HEK293 (cell line): ENCODE data around the gene TRIM62.

Experiments
- GLI4 ChIP-seq: fragments of 450-650 bp; formaldehyde crosslinking; IDR thresholded peaks from 2 replicates; pipeline ENCODE4 v1.5.1; 2016; ENCODE audit warnings: missing biosample characterization, missing genetic modification characterization
- GLIS2 ChIP-seq: fragments of 450-650 bp; formaldehyde crosslinking; IDR thresholded peaks from 2 replicates; pipeline ENCODE4 v1.5.1; 2016; ENCODE audit warnings: missing biosample characterization, missing genetic modification characterization
- HOXA7 ChIP-seq: sonication (generic); formaldehyde crosslinking; IDR thresholded peaks from 2 replicates; pipeline ENCODE4 v1.8.1; 2022; ENCODE audit warnings: missing genetic modification reagents, borderline replicate concordance
- REST ChIP-seq: fragments of 450-650 bp; formaldehyde crosslinking; IDR thresholded peaks from 2 replicates; pipeline ENCODE4 v1.5.1; 2016; ENCODE audit warnings: missing biosample characterization, missing genetic modification characterization
- TSHZ1 ChIP-seq: fragments of 450-650 bp; formaldehyde crosslinking; IDR thresholded peaks from 2 replicates; pipeline ENCODE4 v1.5.1; 2016; ENCODE audit warnings: missing biosample characterization, missing genetic modification characterization, borderline replicate concordance
- ZBTB1 ChIP-seq: fragments of 450-650 bp; formaldehyde crosslinking; IDR thresholded peaks from 2 replicates; pipeline ENCODE4 v1.5.1; 2016; ENCODE audit warnings: missing biosample characterization, missing genetic modification characterization
- ZBTB17 ChIP-seq: fragments of 450-650 bp; formaldehyde crosslinking; IDR thresholded peaks from 2 replicates; pipeline ENCODE4 v1.5.1; 2016; ENCODE audit warnings: missing biosample characterization, missing genetic modification characterization
- ZNF121 ChIP-seq: fragments of 450-650 bp; formaldehyde crosslinking; IDR thresholded peaks from 2 replicates; pipeline ENCODE4 v1.5.1; 2016; ENCODE audit warnings: missing biosample characterization, missing genetic modification characterization
- ZNF138 ChIP-seq: fragments of 450-650 bp; formaldehyde crosslinking; IDR thresholded peaks from 2 replicates; pipeline ENCODE4 v1.5.1; 2016; ENCODE audit warnings: missing biosample characterization, missing genetic modification characterization, borderline replicate concordance
- ZNF146 ChIP-seq: fragments of 450-650 bp; formaldehyde crosslinking; IDR thresholded peaks from 2 replicates; pipeline ENCODE4 v1.5.1; 2016; ENCODE audit warnings: missing biosample characterization, missing genetic modification characterization
- ZNF175 ChIP-seq: fragments of 450-650 bp; formaldehyde crosslinking; IDR thresholded peaks from 2 replicates; pipeline ENCODE4 v1.5.1; 2016; ENCODE audit warnings: missing biosample characterization, missing genetic modification characterization
- ZNF23 ChIP-seq: fragments of 450-650 bp; formaldehyde crosslinking; IDR thresholded peaks from 2 replicates; pipeline ENCODE4 v1.5.1; 2016; ENCODE audit warnings: missing biosample characterization, missing genetic modification characterization, borderline replicate concordance
- ZNF341 ChIP-seq: fragments of 450-650 bp; formaldehyde crosslinking; IDR thresholded peaks from 2 replicates; pipeline ENCODE4; 2016; ENCODE audit warnings: low read depth, missing biosample characterization, missing genetic modification characterization
- ZNF350 ChIP-seq: fragments of 450-650 bp; formaldehyde crosslinking; IDR thresholded peaks from 2 replicates; pipeline ENCODE4 v1.5.0; 2017; ENCODE audit warnings: missing biosample characterization, mild to moderate bottlenecking, missing genetic modification characterization
- ZNF404 ChIP-seq: fragments of 450-650 bp; formaldehyde crosslinking; IDR thresholded peaks from 2 replicates; pipeline ENCODE4 v1.5.1; 2017; ENCODE audit warnings: missing biosample characterization, missing genetic modification characterization
- ZNF596 ChIP-seq: fragments of 450-650 bp; IDR thresholded peaks from 2 replicates; pipeline ENCODE4 v1.5.0; 2018; ENCODE audit warnings: missing biosample characterization, mild to moderate bottlenecking, missing genetic modification characterization, moderate library complexity
- ZNF621 ChIP-seq: fragments of 450-650 bp; formaldehyde crosslinking; IDR thresholded peaks from 2 replicates; pipeline ENCODE4 v1.5.1; 2017; ENCODE audit warnings: missing biosample characterization, missing genetic modification characterization
- ZNF660 ChIP-seq: fragments of 450-650 bp; IDR thresholded peaks from 2 replicates; pipeline ENCODE4 v1.5.1; 2018; ENCODE audit warnings: missing biosample characterization, mild to moderate bottlenecking, missing genetic modification characterization
- ZNF664 ChIP-seq: fragments of 450-650 bp; formaldehyde crosslinking; IDR thresholded peaks from 2 replicates; pipeline ENCODE4 v1.5.1; 2016; ENCODE audit warnings: missing biosample characterization, missing genetic modification characterization
- ZNF837 ChIP-seq: fragments of 450-650 bp; formaldehyde crosslinking; IDR thresholded peaks from 2 replicates; pipeline ENCODE4 v1.5.1; 2016; ENCODE audit warnings: missing biosample characterization, missing genetic modification characterization
- ZSCAN23 ChIP-seq: fragments of 450-650 bp; formaldehyde crosslinking; IDR thresholded peaks from 2 replicates; pipeline ENCODE4 v1.5.1; 2016; ENCODE audit warnings: missing biosample characterization, missing genetic modification characterization
- TF ChIP-seq, protein P1 (sequence below): fragments of 450-650 bp; formaldehyde crosslinking; IDR thresholded peaks from 2 replicates; pipeline ENCODE4 v1.5.1; 2016; ENCODE audit warnings: missing biosample characterization, missing genetic modification characterization
- TF ChIP-seq, protein P2 (sequence below): fragments of 450-650 bp; formaldehyde crosslinking; IDR thresholded peaks from 2 replicates; pipeline ENCODE4 v1.5.1; 2016; ENCODE audit warnings: missing biosample characterization, missing genetic modification characterization
- TF ChIP-seq, protein P3 (sequence below): fragments of 450-650 bp; formaldehyde crosslinking; IDR thresholded peaks from 2 replicates; pipeline ENCODE4 v1.5.1; 2016; ENCODE audit warnings: missing biosample characterization, missing genetic modification characterization
- TF ChIP-seq, protein P4 (sequence below): fragments of 450-650 bp; formaldehyde crosslinking; IDR thresholded peaks from 2 replicates; pipeline ENCODE4 v1.5.0; 2017; ENCODE audit warnings: missing biosample characterization, missing genetic modification characterization, borderline replicate concordance

Gene TRIM62

GRCh38 chr1:33127001-33127823 lies 54.6 kb downstream of the TRIM62 start (continued):
- TF ChIP-seq, protein P1, sequence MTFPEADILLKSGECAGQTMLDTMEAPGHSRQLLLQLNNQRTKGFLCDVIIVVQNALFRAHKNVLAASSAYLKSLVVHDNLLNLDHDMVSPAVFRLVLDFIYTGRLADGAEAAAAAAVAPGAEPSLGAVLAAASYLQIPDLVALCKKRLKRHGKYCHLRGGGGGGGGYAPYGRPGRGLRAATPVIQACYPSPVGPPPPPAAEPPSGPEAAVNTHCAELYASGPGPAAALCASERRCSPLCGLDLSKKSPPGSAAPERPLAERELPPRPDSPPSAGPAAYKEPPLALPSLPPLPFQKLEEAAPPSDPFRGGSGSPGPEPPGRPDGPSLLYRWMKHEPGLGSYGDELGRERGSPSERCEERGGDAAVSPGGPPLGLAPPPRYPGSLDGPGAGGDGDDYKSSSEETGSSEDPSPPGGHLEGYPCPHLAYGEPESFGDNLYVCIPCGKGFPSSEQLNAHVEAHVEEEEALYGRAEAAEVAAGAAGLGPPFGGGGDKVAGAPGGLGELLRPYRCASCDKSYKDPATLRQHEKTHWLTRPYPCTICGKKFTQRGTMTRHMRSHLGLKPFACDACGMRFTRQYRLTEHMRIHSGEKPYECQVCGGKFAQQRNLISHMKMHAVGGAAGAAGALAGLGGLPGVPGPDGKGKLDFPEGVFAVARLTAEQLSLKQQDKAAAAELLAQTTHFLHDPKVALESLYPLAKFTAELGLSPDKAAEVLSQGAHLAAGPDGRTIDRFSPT (tag by site-specific recombination), result no peak
- TF ChIP-seq ZNF146 (peak; percentile 13; the same call in 1 of the 2 replicates), ZBTB17 (peak; percentile 88), HOXA7 (CRISPR knock-in tag) (no peak), ZNF350 (peak; percentile 30; the same call in 1 of the 2 replicates), ZNF596 (no peak), ZNF138 (tag by site-specific recombination) (no peak), GLIS2 (tag by site-specific recombination) (no peak), ZNF664 (peak; percentile 72; the same call in 1 of the 2 replicates), ZSCAN23 (no peak), ZNF404 (no peak), ZNF23 (tag by site-specific recombination) (no peak), ZNF837 (tag by site-specific recombination) (no peak), ZBTB1 (no peak), TSHZ1 (tag by site-specific recombination) (0 out of 2 replicates have a peak, but pooled peaks have one; percentile 14), ZNF621 (tag by site-specific recombination) (no peak), ZNF341 (tag by site-specific recombination) (no peak), ZNF175 (tag by site-specific recombination) (no peak), ZNF121 (tag by site-specific recombination) (no peak), REST (tag by site-specific recombination) (no peak), ZNF660 (tag by site-specific recombination) (peak; percentile 73), GLI4 (tag by site-specific recombination) (no peak)
- TF ChIP-seq, protein P2, sequence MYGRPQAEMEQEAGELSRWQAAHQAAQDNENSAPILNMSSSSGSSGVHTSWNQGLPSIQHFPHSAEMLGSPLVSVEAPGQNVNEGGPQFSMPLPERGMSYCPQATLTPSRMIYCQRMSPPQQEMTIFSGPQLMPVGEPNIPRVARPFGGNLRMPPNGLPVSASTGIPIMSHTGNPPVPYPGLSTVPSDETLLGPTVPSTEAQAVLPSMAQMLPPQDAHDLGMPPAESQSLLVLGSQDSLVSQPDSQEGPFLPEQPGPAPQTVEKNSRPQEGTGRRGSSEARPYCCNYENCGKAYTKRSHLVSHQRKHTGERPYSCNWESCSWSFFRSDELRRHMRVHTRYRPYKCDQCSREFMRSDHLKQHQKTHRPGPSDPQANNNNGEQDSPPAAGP, result peak; percentile 64; the same call in 1 of the 2 replicates
- TF ChIP-seq, protein P3, sequence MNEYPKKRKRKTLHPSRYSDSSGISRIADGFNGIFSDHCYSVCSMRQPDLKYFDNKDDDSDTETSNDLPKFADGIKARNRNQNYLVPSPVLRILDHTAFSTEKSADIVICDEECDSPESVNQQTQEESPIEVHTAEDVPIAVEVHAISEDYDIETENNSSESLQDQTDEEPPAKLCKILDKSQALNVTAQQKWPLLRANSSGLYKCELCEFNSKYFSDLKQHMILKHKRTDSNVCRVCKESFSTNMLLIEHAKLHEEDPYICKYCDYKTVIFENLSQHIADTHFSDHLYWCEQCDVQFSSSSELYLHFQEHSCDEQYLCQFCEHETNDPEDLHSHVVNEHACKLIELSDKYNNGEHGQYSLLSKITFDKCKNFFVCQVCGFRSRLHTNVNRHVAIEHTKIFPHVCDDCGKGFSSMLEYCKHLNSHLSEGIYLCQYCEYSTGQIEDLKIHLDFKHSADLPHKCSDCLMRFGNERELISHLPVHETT (tag by site-specific recombination), result peak; percentile 92
- TF ChIP-seq, protein P4, sequence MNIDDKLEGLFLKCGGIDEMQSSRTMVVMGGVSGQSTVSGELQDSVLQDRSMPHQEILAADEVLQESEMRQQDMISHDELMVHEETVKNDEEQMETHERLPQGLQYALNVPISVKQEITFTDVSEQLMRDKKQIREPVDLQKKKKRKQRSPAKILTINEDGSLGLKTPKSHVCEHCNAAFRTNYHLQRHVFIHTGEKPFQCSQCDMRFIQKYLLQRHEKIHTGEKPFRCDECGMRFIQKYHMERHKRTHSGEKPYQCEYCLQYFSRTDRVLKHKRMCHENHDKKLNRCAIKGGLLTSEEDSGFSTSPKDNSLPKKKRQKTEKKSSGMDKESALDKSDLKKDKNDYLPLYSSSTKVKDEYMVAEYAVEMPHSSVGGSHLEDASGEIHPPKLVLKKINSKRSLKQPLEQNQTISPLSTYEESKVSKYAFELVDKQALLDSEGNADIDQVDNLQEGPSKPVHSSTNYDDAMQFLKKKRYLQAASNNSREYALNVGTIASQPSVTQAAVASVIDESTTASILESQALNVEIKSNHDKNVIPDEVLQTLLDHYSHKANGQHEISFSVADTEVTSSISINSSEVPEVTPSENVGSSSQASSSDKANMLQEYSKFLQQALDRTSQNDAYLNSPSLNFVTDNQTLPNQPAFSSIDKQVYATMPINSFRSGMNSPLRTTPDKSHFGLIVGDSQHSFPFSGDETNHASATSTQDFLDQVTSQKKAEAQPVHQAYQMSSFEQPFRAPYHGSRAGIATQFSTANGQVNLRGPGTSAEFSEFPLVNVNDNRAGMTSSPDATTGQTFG (tag by site-specific recombination), result no peak
